Lung microvascular endothelial cell (primary cell): Measurements from ENCODE around the gene STAM2. TPM values are rescaled to one million over a fixed set of nuclear protein-coding genes. Genes with fewer than 3 reads are reported as not detected.

ENCODE experiments used
- DNase-seq, 2 donors: peaks; one replicate each; pipeline versions ENCODE4 v3.0.0 to v3.0.0-alpha.2; 2010; ENCODE audit warnings: low read depth in 2 of 2
- total RNA-seq: library from RNA; depleted of rRNA; stranded (reverse); fragments of >200 nt; gene quantifications from 2 replicates; pipeline ENCODE4 v1.2.1, GENCODE V29; 2014

Gene STAM2
- total RNA-seq, 1 donor from 2014 or later, result 17.7 TPM

DNA sequence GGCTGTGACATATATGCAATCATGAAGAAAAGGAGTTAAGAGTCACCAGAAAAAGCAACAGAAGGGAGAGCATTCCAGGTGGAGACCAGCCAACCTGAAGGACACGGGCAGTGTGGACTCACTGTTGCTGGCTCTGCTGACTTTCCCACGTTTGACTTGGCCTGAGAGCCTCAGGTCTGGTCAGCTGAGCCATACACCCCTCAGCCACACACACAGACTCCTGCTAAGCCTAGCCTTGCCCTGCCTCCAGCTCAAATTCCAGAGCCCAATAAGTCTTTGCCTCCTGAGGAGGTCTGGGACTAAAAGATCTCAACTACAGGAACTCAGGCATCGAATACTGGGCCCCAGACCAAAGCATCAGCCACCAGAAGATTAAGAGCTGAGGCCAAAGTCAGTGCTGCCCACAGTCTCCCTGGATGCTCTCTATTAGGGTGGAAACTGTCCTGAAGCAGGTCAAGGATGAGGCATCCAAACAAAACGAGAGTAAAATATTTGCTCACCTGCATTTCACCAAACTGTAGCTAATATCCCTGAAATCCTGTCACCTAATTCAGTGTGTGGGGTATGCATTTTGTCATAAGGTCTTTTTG lies 100.0 kb downstream of the STAM2 start:
- no peak for DNase-seq

DNA sequence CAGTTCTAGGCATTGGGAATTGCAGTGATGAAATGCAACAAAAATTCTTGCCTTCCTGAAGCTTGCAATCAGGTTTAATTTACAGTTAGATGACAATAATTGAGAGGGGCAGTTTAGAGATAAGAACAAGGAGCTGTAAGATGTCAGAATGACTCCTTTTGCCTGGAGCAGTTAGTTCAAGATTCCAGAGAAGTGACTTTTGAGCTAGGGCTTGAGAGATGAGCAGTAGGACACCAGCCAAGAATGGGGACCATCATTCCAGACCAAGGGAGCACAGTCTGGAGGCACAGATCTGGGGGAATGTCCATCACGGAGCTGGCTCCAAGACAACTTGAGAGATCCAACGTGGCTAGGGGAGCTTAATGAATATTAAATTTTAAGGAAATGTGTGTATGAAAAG lies 103.6 kb downstream of the STAM2 start:
- DNase-seq, result no peak

DNA sequence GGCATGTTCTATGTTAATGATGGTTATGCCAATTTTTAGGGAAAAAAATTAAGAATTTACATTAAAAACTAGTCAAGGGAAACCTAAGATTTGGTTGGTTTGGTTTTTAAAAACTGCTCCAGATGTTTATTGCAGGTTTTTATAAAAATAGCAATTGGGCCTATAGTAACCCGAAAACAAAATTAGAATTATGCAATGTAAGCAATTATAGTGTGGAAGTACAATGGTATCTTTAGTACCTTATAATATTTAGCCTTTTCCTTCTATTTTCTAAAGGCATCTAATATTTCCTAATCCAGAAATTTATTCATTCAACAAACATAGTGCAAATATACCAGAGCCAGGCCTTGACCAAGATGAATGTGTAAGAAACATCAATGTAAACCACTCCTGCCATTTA lies 104.0 kb downstream of the STAM2 start:
- no peak for DNase-seq

DNA sequence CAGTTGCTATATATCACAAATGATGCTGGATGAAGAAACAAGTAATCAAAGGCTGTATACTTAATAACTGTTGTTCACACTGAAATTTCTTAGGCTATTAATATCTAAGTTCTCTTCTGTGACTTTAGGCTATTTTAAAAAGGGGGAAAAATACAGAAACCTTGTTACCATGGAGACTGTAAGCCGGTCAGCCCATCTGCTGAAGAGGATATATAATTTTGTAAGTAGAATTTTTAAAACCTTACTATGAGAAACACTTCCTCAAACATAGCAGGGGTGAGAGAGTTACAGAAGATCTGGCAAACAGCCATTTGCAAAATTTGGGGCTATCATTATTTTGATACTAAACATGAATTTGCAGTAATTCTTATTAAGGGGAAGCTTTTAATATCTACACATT lies 104.5 kb downstream of the STAM2 start:
- DNase-seq, result no peak

DNA sequence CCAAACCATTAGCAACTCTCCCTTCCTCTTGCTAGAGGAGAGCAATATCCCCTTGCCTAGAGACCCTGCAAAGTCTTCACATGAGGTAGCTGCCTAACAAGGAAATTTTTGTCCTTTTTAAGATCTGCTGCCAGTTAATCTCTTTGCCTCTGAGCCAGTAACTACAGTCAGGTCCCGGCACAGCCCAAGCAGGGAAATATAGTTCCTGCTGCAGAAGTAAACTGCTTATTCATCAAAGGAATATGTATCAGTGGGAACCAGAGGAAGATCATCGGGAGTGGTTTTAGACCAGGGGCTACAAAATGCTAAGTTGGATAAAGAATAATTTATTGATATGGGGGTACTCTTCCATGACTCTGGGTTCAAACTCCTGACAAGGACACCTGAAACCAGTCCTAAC lies 107.3 kb downstream of the STAM2 start:
- DNase-seq, result no peak

DNA sequence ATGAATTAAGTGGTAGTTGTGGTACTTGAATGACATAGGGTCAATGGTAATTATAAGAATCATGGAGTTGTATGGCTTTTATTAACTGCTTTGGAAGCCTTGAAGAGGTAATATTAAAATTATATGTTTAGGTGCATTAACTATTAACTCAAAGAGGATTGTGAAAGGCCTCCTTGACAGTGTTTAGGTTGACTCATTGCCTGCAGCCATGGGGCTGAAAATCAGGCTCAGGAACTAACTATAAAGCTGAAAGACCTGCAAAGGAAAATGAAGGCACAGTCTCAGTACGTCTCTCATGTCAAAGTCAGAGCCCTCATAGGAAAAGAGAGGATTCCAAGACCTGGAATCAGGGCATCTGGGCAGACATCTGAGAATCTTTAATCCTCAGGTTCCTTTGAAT lies 107.7 kb downstream of the STAM2 start:
- DNase-seq, result no peak

Other genes starting within 250 kb of the STAM2 start
- gene CACNB4, start 76.7 kb downstream of the STAM2 start, total RNA-seq, result under 0.01 and 0.22 TPM in 2 replicates
- 26.6 and 48.4 TPM in 2 replicates for gene FMNL2, start 159.4 kb upstream of the STAM2 start, total RNA-seq